OCI-LY1 (cell line): ENCODE results near the gene FAM53A.

Source experiments
- H2AFZ ChIP-seq: fragments of 200-600 bp; sonication (generic), shearing (Covaris generic); 2 replicates; pipeline ENCODE4 v1.6.0; 2014; ENCODE audit warnings: antibody characterized with exemption, mild to moderate bottlenecking, low read length
- H3F3A ChIP-seq: fragments of 200-600 bp; sonication (generic), shearing (Covaris generic); 2 replicates; pipeline ENCODE4 v1.6.0; 2014; ENCODE audit warnings: mild to moderate bottlenecking, antibody characterized with exemption, low read length, moderate library complexity; ENCODE audit not compliant: insufficient read depth
- H3K27ac ChIP-seq: fragments of 200-600 bp; sonication (generic); 2 replicates; pipeline ENCODE4 v1.5.1; 2014; ENCODE audit warnings: low read length, mixed run types, mild to moderate bottlenecking, low read depth; ENCODE audit not compliant: poor library complexity, severe bottlenecking
- H3K27me3 ChIP-seq: fragments of 200-600 bp; sonication (generic); 2 replicates; pipeline ENCODE4 v1.6.0; 2014; ENCODE audit warnings: antibody characterized with exemption, mild to moderate bottlenecking, low read length, moderate library complexity; ENCODE audit not compliant: insufficient read depth
- H3K36me3 ChIP-seq: fragments of 200-600 bp; sonication (generic); 2 replicates; pipeline ENCODE4 v1.6.1; 2014; ENCODE audit warnings: mild to moderate bottlenecking, antibody characterized with exemption, low read length, moderate library complexity, mixed read lengths; ENCODE audit not compliant: insufficient read depth
- H3K4me1 ChIP-seq: fragments of 200-600 bp; sonication (generic); 2 replicates; pipeline ENCODE4 v1.5.1; 2014; ENCODE audit warnings: mild to moderate bottlenecking, low read length, moderate library complexity; ENCODE audit not compliant: insufficient read depth, severe bottlenecking
- H3K4me2 ChIP-seq: fragments of 200-600 bp; sonication (generic), shearing (Covaris generic); 2 replicates; pipeline ENCODE4 v1.6.1; 2014; ENCODE audit warnings: low read length
- H3K4me3 ChIP-seq: fragments of 200-600 bp; sonication (generic); 2 replicates; pipeline ENCODE4 v1.5.1; 2014; ENCODE audit warnings: low read length, low read depth, mild to moderate bottlenecking, mixed read lengths; ENCODE audit not compliant: poor library complexity, severe bottlenecking
- H3K79me2 ChIP-seq: fragments of 200-600 bp; shearing (Covaris generic); 2 replicates; pipeline ENCODE4 v1.6.1; 2016; ENCODE audit warnings: mixed run types, low read length, mixed read lengths; ENCODE audit not compliant: insufficient read depth
- H3K9ac ChIP-seq: fragments of 200-600 bp; sonication (generic), shearing (Covaris generic); 2 replicates; pipeline ENCODE4 v1.6.1; 2014; ENCODE audit warnings: mild to moderate bottlenecking, low read length, mixed read lengths
- H3K9me2 ChIP-seq: fragments of 200-600 bp; sonication (generic), shearing (Covaris generic); 2 replicates; pipeline ENCODE4 v1.6.1; 2014; ENCODE audit warnings: low read depth, mild to moderate bottlenecking, low read length, mixed read lengths
- H3K9me3 ChIP-seq: fragments of 200-600 bp; shearing (Covaris generic); 2 replicates; pipeline ENCODE4 v1.6.1; 2014; ENCODE audit warnings: low read length, mixed read lengths
- H4K20me1 ChIP-seq: fragments of 200-600 bp; sonication (generic), shearing (Covaris generic); 2 replicates; pipeline ENCODE4 v1.6.0; 2016; ENCODE audit warnings: mild to moderate bottlenecking, low read length; ENCODE audit not compliant: insufficient read depth
- CTCF ChIP-seq: fragments of 200-600 bp; sonication (generic), shearing (Covaris generic); IDR thresholded peaks from 2 replicates; pipeline ENCODE4 v1.5.1; 2017; ENCODE audit warnings: mild to moderate bottlenecking, antibody characterized with exemption, low read length, moderate library complexity, mixed read lengths
- EZH2 ChIP-seq: fragments of 200-600 bp; sonication (generic), shearing (Covaris generic); IDR thresholded peaks from 2 replicates; pipeline ENCODE4 v1.8.0; 2017; ENCODE audit warnings: borderline replicate concordance, mixed run types, mild to moderate bottlenecking, antibody characterized with exemption, low read length, moderate library complexity, mixed read lengths

FAM53A gene

DNA sequence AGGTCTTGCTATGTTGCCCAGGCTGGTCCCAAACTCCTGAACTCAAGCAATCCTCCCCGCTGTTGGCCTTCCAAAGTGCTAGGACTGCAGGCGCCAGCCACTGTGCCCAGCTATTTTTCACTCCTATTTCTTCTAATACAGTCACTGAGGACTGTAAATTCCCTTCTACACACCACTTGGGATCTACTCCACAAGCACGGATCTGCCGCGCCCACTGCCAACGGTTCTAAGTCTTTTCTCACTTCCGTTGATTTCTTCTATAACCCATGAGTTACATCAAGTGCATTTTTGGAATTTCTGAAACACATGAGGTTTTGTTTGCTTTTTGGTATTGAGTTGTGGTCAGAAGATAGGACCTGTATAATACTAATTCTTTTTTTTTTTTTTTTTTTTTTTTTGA is 48.6 kb downstream of the FAM53A start:
- Histone ChIP-seq H2AFZ (no peak overlapping the region), H3K9ac (no peak overlapping the region), H3K9me2 (no peaks in the 10 kb centered on the region), H3K4me3 (no peak overlapping the region), H3K79me2 (no peaks in the 10 kb centered on the region), H4K20me1 (no peaks in the 10 kb centered on the region), H3K4me1 (no peaks in the 10 kb centered on the region), H3K4me2 (no peak overlapping the region), H3K36me3 (no peaks in the 10 kb centered on the region), H3K27me3 (no peaks in the 10 kb centered on the region), H3F3A (no peaks in the 10 kb centered on the region), H3K27ac (no peak overlapping the region), H3K9me3 (no peaks in the 10 kb centered on the region)
- TF ChIP-seq CTCF, result no peak
- TF ChIP-seq EZH2, result no peak

GRCh38 chr4:1633993-1634392 is 50.1 kb downstream of the FAM53A start:
- no peaks in the 10 kb centered on the region for H3K79me2 ChIP-seq
- H3K4me1 ChIP-seq, result no peaks in the 10 kb centered on the region
- no peaks in the 10 kb centered on the region for H3K9me3 ChIP-seq
- TF ChIP-seq CTCF (no peak), EZH2 (no peak)
- no peaks in the 10 kb centered on the region for H3K36me3 ChIP-seq
- no peaks in the 10 kb centered on the region for H3K27me3 ChIP-seq
- H2AFZ ChIP-seq, result no peak overlapping the region
- H4K20me1 ChIP-seq, result no peaks in the 10 kb centered on the region
- no peak overlapping the region for H3K4me3 ChIP-seq
- H3K4me2 ChIP-seq, result no peak overlapping the region
- no peaks in the 10 kb centered on the region for H3F3A ChIP-seq
- H3K9ac ChIP-seq, result no peak overlapping the region
- H3K9me2 ChIP-seq, result no peaks in the 10 kb centered on the region
- no peak overlapping the region for H3K27ac ChIP-seq

DNA sequence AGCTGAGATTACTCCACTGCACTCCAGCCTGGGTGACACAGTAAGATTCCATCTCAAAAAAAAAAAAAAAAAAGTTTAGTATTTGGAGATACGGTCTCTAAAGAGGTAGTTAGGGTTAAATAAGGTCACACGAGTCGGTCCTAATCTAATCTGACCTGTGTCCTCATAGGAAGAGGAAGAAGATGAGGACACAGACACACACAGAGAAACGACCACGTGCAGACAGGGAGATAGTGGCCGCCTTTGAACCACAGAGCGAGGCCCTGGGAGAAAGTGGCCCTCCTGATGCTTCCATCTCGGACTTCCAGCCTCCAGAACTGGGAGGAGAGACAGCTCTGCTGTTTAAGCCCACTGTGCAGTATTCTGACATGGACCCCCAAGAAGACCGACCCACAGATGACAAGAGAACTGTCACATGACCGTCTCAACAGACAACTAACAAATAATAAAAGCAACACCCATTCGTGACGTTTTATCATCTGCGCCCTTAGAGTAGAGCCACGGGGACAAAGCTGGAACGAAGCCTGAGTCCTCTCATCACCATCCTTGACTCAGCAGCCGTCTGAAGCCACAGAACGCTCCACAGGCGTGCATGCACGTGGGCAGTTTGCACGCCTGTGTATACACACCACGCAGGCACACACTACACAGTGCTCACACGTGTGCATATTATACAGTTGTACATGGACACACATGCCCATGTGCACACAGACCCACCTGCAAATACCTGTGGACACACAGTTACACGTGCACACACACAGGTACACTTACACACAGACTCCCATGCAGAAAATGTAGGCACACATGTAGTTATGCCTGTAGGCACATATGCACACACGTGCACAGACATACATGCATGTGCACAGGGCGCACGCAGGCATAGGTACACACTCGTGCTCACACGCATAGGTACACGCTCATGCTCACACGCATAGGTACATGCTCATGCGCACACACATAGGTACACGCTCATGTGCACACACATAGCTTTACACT is 51.7 kb downstream of the FAM53A start:
- Histone ChIP-seq H3K27me3 (no peaks in the 10 kb centered on the region), H4K20me1 (no peaks in the 10 kb centered on the region), H3K9me2 (no peaks in the 10 kb centered on the region), H3K4me1 (no peaks in the 10 kb centered on the region), H3K79me2 (no peaks in the 10 kb centered on the region), H3K36me3 (no peaks in the 10 kb centered on the region), H3K9ac (no peak overlapping the region), H3K9me3 (no peaks in the 10 kb centered on the region), H3K27ac (no peak overlapping the region), H3F3A (no peaks in the 10 kb centered on the region), H3K4me3 (no peak overlapping the region), H3K4me2 (no peak overlapping the region), H2AFZ (no peak overlapping the region)
- TF ChIP-seq CTCF (no peak), EZH2 (no peak)
